Activated naive CD8-positive, alpha-beta T cell treated with anti-CD3 and anti-CD28 coated beads, Interleukin-2, amount 50 U/mL, for 24 hours (primary cell): ENCODE results near the gene CAP2.
"Not testable (repeated sequence)": the region's sequence is repeated elsewhere in the genome, so short reads cannot be mapped to it uniquely, and the experiment has no call there.

Experiments
- ATAC-seq: fragments of 150-1000 bp; cut with Tn5 transposase; one replicate; pipeline ENCODE4 v1.10.0; 2021
- DNase-seq: peaks from one replicate; pipeline ENCODE4 v3.0.0; 2021
- H3K27ac Mint-ChIP-seq: one replicate; pipeline ENCODE4 v1.8.0; 2021; ENCODE audit warnings: mild to moderate bottlenecking, mixed read lengths
- H3K27me3 Mint-ChIP-seq: one replicate; pipeline ENCODE4 v1.8.0; 2021; ENCODE audit warnings: mixed read lengths
- H3K36me3 Mint-ChIP-seq: one replicate; pipeline ENCODE4 v1.8.0; 2021; ENCODE audit warnings: low read depth, mixed read lengths
- H3K4me1 Mint-ChIP-seq: one replicate; pipeline ENCODE4 v1.8.0; 2021; ENCODE audit warnings: mixed read lengths
- H3K4me3 Mint-ChIP-seq: one replicate; pipeline ENCODE4 v1.8.0; 2021; ENCODE audit warnings: mild to moderate bottlenecking, moderate library complexity, mixed read lengths
- H3K9me3 Mint-ChIP-seq: one replicate; pipeline ENCODE4 v1.8.0; 2021; ENCODE audit warnings: mixed read lengths

The CAP2 gene

GRCh38 chr6:17505062-17505476 is 111.7 kb downstream of the CAP2 start:
- H3K27me3 Mint-ChIP-seq, result peaks cover 6% of the 10 kb centered on the region
- no peak overlapping the region for H3K27ac Mint-ChIP-seq
- H3K4me3 Mint-ChIP-seq, result no peak overlapping the region
- no peaks in the 10 kb centered on the region for H3K4me1 Mint-ChIP-seq
- no peak for DNase-seq
- H3K9me3 Mint-ChIP-seq, result no peaks in the 10 kb centered on the region
- ATAC-seq, result no peak
- no peaks in the 10 kb centered on the region for H3K36me3 Mint-ChIP-seq

GRCh38 chr6:17505767-17506280 is 112.4 kb downstream of the CAP2 start:
- Mint-ChIP-seq H3K4me3 (no peak overlapping the region), H3K27me3 (peaks cover 6% of the 10 kb centered on the region), H3K9me3 (no peaks in the 10 kb centered on the region), H3K4me1 (no peaks in the 10 kb centered on the region), H3K36me3 (no peaks in the 10 kb centered on the region), H3K27ac (no peak overlapping the region)
- ATAC-seq (no peak), DNase-seq (no peak)

- ATAC-seq, result no peak
- DNase-seq, result no peak
- Mint-ChIP-seq H3K9me3 (no peaks in the 10 kb centered on the region), H3K27me3 (peaks cover 6% of the 10 kb centered on the region), H3K4me3 (no peak overlapping the region), H3K36me3 (no peaks in the 10 kb centered on the region), H3K27ac (no peak overlapping the region), H3K4me1 (no peaks in the 10 kb centered on the region)
Measured at GRCh38 chr6:17506531-17506930, 113.1 kb downstream of the CAP2 start.

GRCh38 chr6:17506962-17507361 is 113.6 kb downstream of the CAP2 start:
- Mint-ChIP-seq H3K36me3 (no peaks in the 10 kb centered on the region), H3K4me1 (no peaks in the 10 kb centered on the region), H3K27ac (no peak overlapping the region), H3K4me3 (no peak overlapping the region), H3K27me3 (peaks cover 4% of the 10 kb centered on the region), H3K9me3 (no peaks in the 10 kb centered on the region)
- no peak for DNase-seq
- ATAC-seq, result no peak

- no peak overlapping the region for H3K27ac Mint-ChIP-seq
- H3K27me3 Mint-ChIP-seq, result peaks cover 7% of the 10 kb centered on the region
- H3K36me3 Mint-ChIP-seq, result no peaks in the 10 kb centered on the region
- ATAC-seq (no peak), DNase-seq (no peak)
- no peaks in the 10 kb centered on the region for H3K4me1 Mint-ChIP-seq
- H3K4me3 Mint-ChIP-seq, result no peak overlapping the region
- no peaks in the 10 kb centered on the region for H3K9me3 Mint-ChIP-seq
Measured at GRCh38 chr6:17511084-17511483, 117.7 kb downstream of the CAP2 start.

- no peaks in the 10 kb centered on the region for H3K4me1 Mint-ChIP-seq
Measured at GRCh38 chr6:17511580-17511979, 118.2 kb downstream of the CAP2 start.

GRCh38 chr6:17519120-17519519 is 125.7 kb downstream of the CAP2 start:
- no peak for DNase-seq
- no peak for ATAC-seq
- Mint-ChIP-seq H3K4me3 (no peak overlapping the region), H3K36me3 (no peaks in the 10 kb centered on the region), H3K9me3 (no peaks in the 10 kb centered on the region), H3K27ac (no peak overlapping the region), H3K4me1 (no peaks in the 10 kb centered on the region), H3K27me3 (peaks cover 5% of the 10 kb centered on the region)

More at GRCh38 chr6:17511580-17511979, 118.2 kb downstream of the CAP2 start:
- H3K4me3 Mint-ChIP-seq, result no peak overlapping the region
- no peak overlapping the region for H3K27ac Mint-ChIP-seq
- no peaks in the 10 kb centered on the region for H3K9me3 Mint-ChIP-seq
- DNase-seq, result no peak
- H3K27me3 Mint-ChIP-seq, result peaks cover 7% of the 10 kb centered on the region
- no peaks in the 10 kb centered on the region for H3K36me3 Mint-ChIP-seq
- no peak for ATAC-seq

GRCh38 chr6:17525637-17526036 is 132.2 kb downstream of the CAP2 start:
- Mint-ChIP-seq H3K27me3 (peaks cover 4% of the 10 kb centered on the region), H3K9me3 (no peaks in the 10 kb centered on the region), H3K4me1 (no peaks in the 10 kb centered on the region), H3K27ac (no peak overlapping the region), H3K4me3 (no peak overlapping the region), H3K36me3 (no peaks in the 10 kb centered on the region)
- ATAC-seq, result no peak
- no peak for DNase-seq

- Mint-ChIP-seq H3K4me3 (no peak overlapping the region), H3K27me3 (peaks cover 8% of the 10 kb centered on the region), H3K27ac (no peak overlapping the region), H3K9me3 (no peaks in the 10 kb centered on the region), H3K36me3 (no peaks in the 10 kb centered on the region), H3K4me1 (no peaks in the 10 kb centered on the region)
- DNase-seq (no peak), ATAC-seq (no peak)
Measured at GRCh38 chr6:17527076-17527475, 133.7 kb downstream of the CAP2 start.

GRCh38 chr6:17530321-17530835 is 137.0 kb downstream of the CAP2 start:
- no peak overlapping the region for H3K27ac Mint-ChIP-seq
- no peaks in the 10 kb centered on the region for H3K9me3 Mint-ChIP-seq
- ATAC-seq (no peak), DNase-seq (no peak)
- peaks cover 17% of the 10 kb centered on the region for H3K27me3 Mint-ChIP-seq
- H3K4me1 Mint-ChIP-seq, result no peaks in the 10 kb centered on the region
- no peaks in the 10 kb centered on the region for H3K36me3 Mint-ChIP-seq
- H3K4me3 Mint-ChIP-seq, result no peak overlapping the region

GRCh38 chr6:17536586-17536985 is 143.2 kb downstream of the CAP2 start:
- peaks cover 7% of the 10 kb centered on the region for H3K4me1 Mint-ChIP-seq

GRCh38 chr6:17542243-17542642 is 148.8 kb downstream of the CAP2 start:
- ATAC-seq (no peak), DNase-seq (no peak)
- H3K27me3 Mint-ChIP-seq, result peaks cover 10% of the 10 kb centered on the region
- no peak overlapping the region for H3K27ac Mint-ChIP-seq
- H3K4me1 Mint-ChIP-seq, result no peaks in the 10 kb centered on the region
- no peak overlapping the region for H3K4me3 Mint-ChIP-seq
- H3K36me3 Mint-ChIP-seq, result no peaks in the 10 kb centered on the region
- no peaks in the 10 kb centered on the region for H3K9me3 Mint-ChIP-seq

More at GRCh38 chr6:17536586-17536985, 143.2 kb downstream of the CAP2 start:
- no peaks in the 10 kb centered on the region for H3K36me3 Mint-ChIP-seq
- DNase-seq, result peak; percentile 4
- H3K9me3 Mint-ChIP-seq, result no peaks in the 10 kb centered on the region
- no peak overlapping the region for H3K27ac Mint-ChIP-seq
- no peak overlapping the region for H3K4me3 Mint-ChIP-seq
- peak; percentile 97 for ATAC-seq
- H3K27me3 Mint-ChIP-seq, result peaks cover 17% of the 10 kb centered on the region

- not testable (repeated sequence) for H3K9me3 Mint-ChIP-seq, H3K36me3 Mint-ChIP-seq, H3K4me1 Mint-ChIP-seq, ATAC-seq, H3K27ac Mint-ChIP-seq, H3K4me3 Mint-ChIP-seq, DNase-seq
- peaks cover 11% of the 10 kb centered on the region for H3K27me3 Mint-ChIP-seq
Measured at GRCh38 chr6:17545681-17546080, 152.3 kb downstream of the CAP2 start.

GRCh38 chr6:17551383-17551958 is 158.1 kb downstream of the CAP2 start:
- no peaks in the 10 kb centered on the region for H3K4me1 Mint-ChIP-seq

GRCh38 chr6:17552861-17553260 is 159.5 kb downstream of the CAP2 start:
- Mint-ChIP-seq H3K4me3 (no peak overlapping the region), H3K27me3 (no peaks in the 10 kb centered on the region), H3K4me1 (no peaks in the 10 kb centered on the region), H3K36me3 (no peaks in the 10 kb centered on the region), H3K9me3 (no peaks in the 10 kb centered on the region), H3K27ac (no peak overlapping the region)
- no peak for ATAC-seq
- DNase-seq, result no peak

More at GRCh38 chr6:17551383-17551958, 158.1 kb downstream of the CAP2 start:
- no peak for ATAC-seq
- H3K27ac Mint-ChIP-seq, result no peak overlapping the region
- no peak overlapping the region for H3K4me3 Mint-ChIP-seq
- no peak for DNase-seq
- H3K9me3 Mint-ChIP-seq, result no peaks in the 10 kb centered on the region
- no peaks in the 10 kb centered on the region for H3K36me3 Mint-ChIP-seq
- peaks cover 2% of the 10 kb centered on the region for H3K27me3 Mint-ChIP-seq
